Liver (tissue), 9 donors: ENCODE data around the gene EOGT. TPM values are rescaled to one million over a fixed set of nuclear protein-coding genes. Genes with fewer than 3 reads are reported as not detected.

Experiments
- DNase-seq: peaks from one replicate; pipeline ENCODE4 v3.0.0-alpha.2; 2017; ENCODE audit warnings: low spot score
- H3K27ac ChIP-seq, 2 donors: one replicate each; pipeline ENCODE4 v1.7.0; 2013; ENCODE audit warnings: inconsistent platforms in 2 of 2, low read length in 2 of 2, control low read depth in 1 of 2, low read depth in 1 of 2, mild to moderate bottlenecking in 1 of 2
- H3K27me3 ChIP-seq, 4 donors: one replicate each; pipeline versions ENCODE4 v1.6.1 to v1.7.0; 2013; ENCODE audit warnings: low read length in 3 of 4, inconsistent platforms in 1 of 4, mild to moderate bottlenecking in 1 of 4, moderate library complexity in 1 of 4; ENCODE audit not compliant: control insufficient read depth in 4 of 4, insufficient read depth in 4 of 4
- H3K36me3 ChIP-seq, 4 donors: one replicate each; pipeline versions ENCODE4 v1.6.1 to v1.7.0; 2013; ENCODE audit warnings: low read length in 3 of 4, mild to moderate bottlenecking in 3 of 4, low read depth in 1 of 4, moderate library complexity in 1 of 4; ENCODE audit not compliant: control insufficient read depth in 4 of 4, insufficient read depth in 3 of 4
- H3K4me1 ChIP-seq, 4 donors: one replicate each; pipeline versions ENCODE4 v1.6.1 to v1.7.0; 2013; ENCODE audit warnings: low read length in 3 of 4, mild to moderate bottlenecking in 3 of 4, moderate library complexity in 1 of 4; ENCODE audit not compliant: control insufficient read depth in 4 of 4, insufficient read depth in 4 of 4
- H3K4me3 ChIP-seq, 3 donors: one replicate each; pipeline versions ENCODE4 v1.6.1 to v1.7.0; 2013; ENCODE audit warnings: low read length in 3 of 3, control low read depth in 1 of 3, low read depth in 1 of 3, mild to moderate bottlenecking in 1 of 3
- H3K9ac ChIP-seq, 2 donors: one replicate each; pipeline ENCODE4 v1.7.0; 2013; ENCODE audit warnings: low read length in 2 of 2, mild to moderate bottlenecking in 2 of 2, moderate library complexity in 2 of 2, control low read depth in 1 of 2, low read depth in 1 of 2
- H3K9me3 ChIP-seq, 4 donors: one replicate each; pipeline versions ENCODE4 v1.6.1 to v1.7.0; 2013; ENCODE audit warnings: low read length in 3 of 4; ENCODE audit not compliant: control insufficient read depth in 4 of 4
- ATF3 ChIP-seq: IDR thresholded peaks from 2 replicates; pipeline ENCODE4 v1.6.1; 2016; ENCODE audit warnings: antibody characterized with exemption
- FOXA2 ChIP-seq: IDR thresholded peaks from 2 replicates; pipeline ENCODE4 v1.6.1; 2016; ENCODE audit warnings: antibody characterized with exemption
- GABPA ChIP-seq, 2 donors: IDR thresholded peaks in 1 of 2; conservative IDR thresholded peaks in 1 of 2; 2 replicates each; pipeline ENCODE4 v1.6.1; 2016; ENCODE audit warnings: antibody characterized with exemption in 2 of 2, mild to moderate bottlenecking in 1 of 2, moderate library complexity in 1 of 2
- HNF4A ChIP-seq, 2 donors: conservative IDR thresholded peaks; 2 replicates each; pipeline ENCODE4 v1.6.1; 2016; ENCODE audit warnings: antibody characterized with exemption in 2 of 2, mild to moderate bottlenecking in 2 of 2
- HNF4G ChIP-seq: IDR thresholded peaks from 2 replicates; pipeline ENCODE4 v1.6.1; 2016; ENCODE audit warnings: antibody characterized with exemption
- JUND ChIP-seq, 2 donors: IDR thresholded peaks; 2 replicates each; pipeline ENCODE4 v1.6.1; 2016; ENCODE audit warnings: antibody characterized with exemption in 2 of 2
- NR2F2 ChIP-seq: IDR thresholded peaks from 2 replicates; pipeline ENCODE4 v1.6.1; 2016; ENCODE audit warnings: antibody characterized with exemption
- RAD21 ChIP-seq, 2 donors: IDR thresholded peaks; 2 replicates each; pipeline ENCODE4 v1.6.1; 2016; ENCODE audit warnings: antibody characterized with exemption in 2 of 2, mild to moderate bottlenecking in 2 of 2
- RXRA ChIP-seq, 2 donors: IDR thresholded peaks; 2 replicates each; pipeline ENCODE4 v1.6.1; 2017 to 2018; ENCODE audit warnings: antibody characterized with exemption in 2 of 2, mild to moderate bottlenecking in 1 of 2
- SP1 ChIP-seq: IDR thresholded peaks from 2 replicates; pipeline ENCODE4 v1.6.1; 2018; ENCODE audit warnings: antibody characterized with exemption, mild to moderate bottlenecking
- YY1 ChIP-seq: IDR thresholded peaks from 2 replicates; pipeline ENCODE4 v1.6.1; 2016; ENCODE audit warnings: antibody characterized with exemption, mild to moderate bottlenecking
- WGBS: extraction: QIAGEN DNeasy Blood & Tissue Kit; methylation state at CpG from one replicate; pipeline ENCODE4 v1.1.7; 2013; 5-methylcytosine and 5-hydroxymethylcytosine counted together
- polyA plus RNA-seq, 2 donors: library from polyadenylated mRNA; stranded (reverse) in 1 of 2; unstranded in 1 of 2; fragments of 200-250 nt in 1 of 2; fragments of >200 nt in 1 of 2; fragmentation: Nextera tagmentation in 1 of 2; extraction: Ambion mirVana in 1 of 2; gene quantifications; one replicate each; pipeline versions ENCODE4 v1.2.1 to v1.2.3, GENCODE V29; 2013 to 2015
- total RNA-seq, 2 donors: library from RNA; depleted of rRNA; stranded (reverse); fragments of >200 nt; gene quantifications; one replicate each; pipeline ENCODE4 v1.2.3, GENCODE V29; 2014
- TF ChIP-seq, protein P1 (sequence below): fragments of 150-350 bp; IDR thresholded peaks from 2 replicates; pipeline ENCODE4 v1.5.1; 2017; ENCODE audit warnings: improper control_type of control experiment, low read depth, low read length; ENCODE audit not compliant: missing input control
- TF ChIP-seq, protein P2 (sequence below): IDR thresholded peaks from 2 replicates; pipeline ENCODE4 v1.6.1; 2016; ENCODE audit warnings: antibody characterized with exemption
- TF ChIP-seq, protein P3 (sequence below): IDR thresholded peaks from 2 replicates; pipeline ENCODE4 v1.6.1; 2016; ENCODE audit warnings: antibody characterized with exemption
- donor health status: healthy.
- donor health status: healthy.
- donor health status: healthy.
- donor health status: healthy.
- donor health status: healthy.

The EOGT gene
- total and polyA plus RNA-seq, 4 donors: 2.6 to 7.5 (median 5.1) TPM

GRCh38 chr3:68972358-68972979 lies 41.0 kb downstream of the EOGT start:
- 34% methylated on average over 11 of the region's 11 CpGs for WGBS
- H3K27me3 ChIP-seq: peaks cover 0 to 3% (median 0%) of the 10 kb centered on the region in 4 donors
- peaks cover 0 to 7% (median 3%) of the 10 kb centered on the region in 4 donors for H3K36me3 ChIP-seq
- H3K4me1 ChIP-seq: no peaks in the 10 kb centered on the region
- no peak overlapping the region for H3K27ac ChIP-seq
- no peak overlapping the region for H3K9ac ChIP-seq
- TF ChIP-seq RAD21 (IDR thresholded peaks at IDR 0.05) (peak; percentile 79 to 88), HNF4A (conservative IDR thresholded peaks at IDR 0.05) (no peak)
- TF ChIP-seq, protein P1, sequence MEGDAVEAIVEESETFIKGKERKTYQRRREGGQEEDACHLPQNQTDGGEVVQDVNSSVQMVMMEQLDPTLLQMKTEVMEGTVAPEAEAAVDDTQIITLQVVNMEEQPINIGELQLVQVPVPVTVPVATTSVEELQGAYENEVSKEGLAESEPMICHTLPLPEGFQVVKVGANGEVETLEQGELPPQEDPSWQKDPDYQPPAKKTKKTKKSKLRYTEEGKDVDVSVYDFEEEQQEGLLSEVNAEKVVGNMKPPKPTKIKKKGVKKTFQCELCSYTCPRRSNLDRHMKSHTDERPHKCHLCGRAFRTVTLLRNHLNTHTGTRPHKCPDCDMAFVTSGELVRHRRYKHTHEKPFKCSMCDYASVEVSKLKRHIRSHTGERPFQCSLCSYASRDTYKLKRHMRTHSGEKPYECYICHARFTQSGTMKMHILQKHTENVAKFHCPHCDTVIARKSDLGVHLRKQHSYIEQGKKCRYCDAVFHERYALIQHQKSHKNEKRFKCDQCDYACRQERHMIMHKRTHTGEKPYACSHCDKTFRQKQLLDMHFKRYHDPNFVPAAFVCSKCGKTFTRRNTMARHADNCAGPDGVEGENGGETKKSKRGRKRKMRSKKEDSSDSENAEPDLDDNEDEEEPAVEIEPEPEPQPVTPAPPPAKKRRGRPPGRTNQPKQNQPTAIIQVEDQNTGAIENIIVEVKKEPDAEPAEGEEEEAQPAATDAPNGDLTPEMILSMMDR: peak; percentile 54
- peak; percentile 56 for DNase-seq
- no peak overlapping the region for H3K4me3 ChIP-seq
- no peaks in the 10 kb centered on the region for H3K9me3 ChIP-seq

GRCh38 chr3:68964694-68965093 lies 48.8 kb downstream of the EOGT start:
- H3K4me3 ChIP-seq: no peak overlapping the region
- H3K9me3 ChIP-seq: no peaks in the 10 kb centered on the region
- 95% methylated on average over 2 of the region's 2 CpGs for WGBS
- TF ChIP-seq RAD21 (IDR thresholded peaks at IDR 0.05): no peak
- no peak for TF ChIP-seq GABPA (IDR thresholded peaks at IDR 0.05 in 1 of 2, conservative IDR thresholded peaks at IDR 0.05 in 1 of 2)
- TF ChIP-seq ATF3: no peak
- no peak for TF ChIP-seq HNF4A (conservative IDR thresholded peaks at IDR 0.05)
- TF ChIP-seq SP1: no peak
- TF ChIP-seq YY1: no peak
- TF ChIP-seq, protein P1: no peak
- TF ChIP-seq FOXA2: no peak
- no peak overlapping the region for H3K27ac ChIP-seq
- no peak for DNase-seq
- no peaks in the 10 kb centered on the region for H3K27me3 ChIP-seq
- H3K36me3 ChIP-seq: no peaks in the 10 kb centered on the region
- H3K9ac ChIP-seq: no peak overlapping the region
- no peaks in the 10 kb centered on the region for H3K4me1 ChIP-seq

- no peaks in the 10 kb centered on the region for H3K4me1 ChIP-seq
- no peaks in the 10 kb centered on the region for H3K9me3 ChIP-seq
- no peaks in the 10 kb centered on the region for H3K27me3 ChIP-seq
- no peaks in the 10 kb centered on the region for H3K36me3 ChIP-seq
- 69% methylated on average over 5 of the region's 5 CpGs for WGBS
- no peak for DNase-seq
- no peak overlapping the region for H3K9ac ChIP-seq
- no peak overlapping the region for H3K4me3 ChIP-seq
- H3K27ac ChIP-seq: no peak overlapping the region
- no peak for TF ChIP-seq HNF4G
- no peak for TF ChIP-seq NR2F2
- TF ChIP-seq, protein P1: no peak
- TF ChIP-seq ATF3: no peak
- TF ChIP-seq RXRA (IDR thresholded peaks at IDR 0.05): no peak
- TF ChIP-seq JUND (IDR thresholded peaks at IDR 0.05): no peak
- TF ChIP-seq, protein P2, sequence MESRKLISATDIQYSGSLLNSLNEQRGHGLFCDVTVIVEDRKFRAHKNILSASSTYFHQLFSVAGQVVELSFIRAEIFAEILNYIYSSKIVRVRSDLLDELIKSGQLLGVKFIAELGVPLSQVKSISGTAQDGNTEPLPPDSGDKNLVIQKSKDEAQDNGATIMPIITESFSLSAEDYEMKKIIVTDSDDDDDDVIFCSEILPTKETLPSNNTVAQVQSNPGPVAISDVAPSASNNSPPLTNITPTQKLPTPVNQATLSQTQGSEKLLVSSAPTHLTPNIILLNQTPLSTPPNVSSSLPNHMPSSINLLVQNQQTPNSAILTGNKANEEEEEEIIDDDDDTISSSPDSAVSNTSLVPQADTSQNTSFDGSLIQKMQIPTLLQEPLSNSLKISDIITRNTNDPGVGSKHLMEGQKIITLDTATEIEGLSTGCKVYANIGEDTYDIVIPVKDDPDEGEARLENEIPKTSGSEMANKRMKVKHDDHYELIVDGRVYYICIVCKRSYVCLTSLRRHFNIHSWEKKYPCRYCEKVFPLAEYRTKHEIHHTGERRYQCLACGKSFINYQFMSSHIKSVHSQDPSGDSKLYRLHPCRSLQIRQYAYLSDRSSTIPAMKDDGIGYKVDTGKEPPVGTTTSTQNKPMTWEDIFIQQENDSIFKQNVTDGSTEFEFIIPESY: no peak
- TF ChIP-seq, protein P3, sequence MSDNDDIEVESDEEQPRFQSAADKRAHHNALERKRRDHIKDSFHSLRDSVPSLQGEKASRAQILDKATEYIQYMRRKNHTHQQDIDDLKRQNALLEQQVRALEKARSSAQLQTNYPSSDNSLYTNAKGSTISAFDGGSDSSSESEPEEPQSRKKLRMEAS: no peak
Observed at GRCh38 chr3:68963891-68964290, 49.6 kb downstream of the EOGT start.
